MCF 10A (cell line): Measurements from ENCODE around the gene SDE2. TPM values are rescaled to one million over a fixed set of nuclear protein-coding genes. Genes with fewer than 3 reads are reported as not detected.
"Not testable (repeated sequence)": the region's sequence is repeated elsewhere in the genome, so short reads cannot be mapped to it uniquely, and the experiment has no call there.

ENCODE experiments used
- BruUV-seq: library from RNA; stranded (reverse); fragments of 400-500 nt; replicated peaks from 2 replicates; lab custom pipeline; 2021; lab: Mats Ljungman, UMichigan
- CTCF ChIA-PET: fragments of 300-600 bp; sonication (Branson Sonifier 250); formaldehyde crosslinking; extraction: SDS; loops from one replicate; lab custom pipeline; 2021; ENCODE audit warnings: antibody characterized with exemption, inconsistent platforms; lab: Yijun Ruan, JAX
- POLR2A ChIA-PET: fragments of 300-600, 350-650 bp; sonication (Branson Sonifier 250); formaldehyde crosslinking; extraction: SDS; loops from one replicate; lab custom pipeline; 2020; ENCODE audit warnings: antibody characterized with exemption, inconsistent platforms; lab: Yijun Ruan, JAX
- DNase-seq: peaks from one replicate; pipeline ENCODE4 v3.0.0-alpha.2; 2018; ENCODE audit not compliant: unreplicated experiment
- H3K27ac Mint-ChIP-seq: one replicate; pipeline ENCODE4 v1.8.0; 2022; ENCODE audit warnings: mild to moderate bottlenecking, low read depth, mixed read lengths; ENCODE audit not compliant: unreplicated experiment
- H3K27me3 Mint-ChIP-seq: one replicate; pipeline ENCODE4 v1.8.0; 2022; ENCODE audit warnings: mixed read lengths; ENCODE audit not compliant: insufficient read depth, unreplicated experiment
- H3K36me3 Mint-ChIP-seq: one replicate; pipeline ENCODE4 v1.8.0; 2022; ENCODE audit warnings: mild to moderate bottlenecking, moderate library complexity, mixed read lengths; ENCODE audit not compliant: insufficient read depth, unreplicated experiment
- H3K4me1 Mint-ChIP-seq: one replicate; pipeline ENCODE4 v1.8.0; 2022; ENCODE audit warnings: mixed read lengths; ENCODE audit not compliant: insufficient read depth, unreplicated experiment
- H3K4me3 Mint-ChIP-seq: one replicate; pipeline ENCODE4 v1.8.0; 2022; ENCODE audit warnings: mild to moderate bottlenecking, moderate library complexity, mixed read lengths; ENCODE audit not compliant: unreplicated experiment
- H3K9me3 Mint-ChIP-seq: one replicate; pipeline ENCODE4 v1.8.0; 2022; ENCODE audit warnings: mixed read lengths; ENCODE audit not compliant: unreplicated experiment
- CTCF ChIP-seq: fragments of 200-600 bp; IDR thresholded peaks from one replicate; pipeline ENCODE4 v1.8.0; 2022; ENCODE audit warnings: antibody characterized with exemption, mild to moderate bottlenecking; ENCODE audit not compliant: unreplicated experiment
- intact Hi-C: fragments of 100-400 bp; cut with micrococcal nuclease; formaldehyde crosslinking; loops from 2 replicates; pipeline ENCODE4 v1.14.1; 2022
- total RNA-seq: library from RNA; stranded (reverse); gene quantifications from 2 replicates; pipeline ENCODE4 v1.2.3, GENCODE V29; 2022

SDE2 gene
- total RNA-seq, 1 experiment from 2014 or later, result 59.3 TPM

- H3K27ac Mint-ChIP-seq, result no peak overlapping the region
- DNase-seq, result no peak
- CTCF ChIA-PET, result interaction anchor here (0.7 kb wide), 1 partner anchor 9 kb away, joined by 3 read pairs; no protein-coding TSS in a partner anchor
- no peaks in the 10 kb centered on the region for H3K9me3 Mint-ChIP-seq
- POLR2A ChIA-PET, result interaction anchor here (0.7 to 1.3 kb wide), 2 partner anchors 10 to 75 kb away, joined by 3 to 12 read pairs; partner anchors contain the start of gene SDE2
- H3K4me3 Mint-ChIP-seq, result no peak overlapping the region
- H3K4me1 Mint-ChIP-seq, result peaks cover 5% of the 10 kb centered on the region
- intact Hi-C loops, result no loop called here
- BruUV-seq, result no TSS peak
- peaks cover 27% of the 10 kb centered on the region for H3K27me3 Mint-ChIP-seq
- H3K36me3 Mint-ChIP-seq, result peaks cover 6% of the 10 kb centered on the region
- TF ChIP-seq CTCF, result no peak
Observed at GRCh38 chr1:226009650-226010044, 10.5 kb upstream of the SDE2 start.

GRCh38 chr1:226007126-226007892 lies 8.2 kb upstream of the SDE2 start:
- DNase-seq, H3K27me3 Mint-ChIP-seq, H3K9me3 Mint-ChIP-seq, H3K4me3 Mint-ChIP-seq, H3K27ac Mint-ChIP-seq, intact Hi-C loops, H3K36me3 Mint-ChIP-seq, BruUV-seq: not testable (repeated sequence)
- ChIA-PET POLR2A (interaction anchor here (0.9 to 1.2 kb wide), 2 partner anchors 13 to 55 kb away, joined by 4 to 6 read pairs; partner anchors contain the start of gene H3-3A), CTCF (interaction anchor here (0.6 to 2.1 kb wide), 6 partner anchors 14 to 1992 kb away, joined by 3 to 8 read pairs (median 3); no protein-coding TSS in a partner anchor)
- H3K4me1 Mint-ChIP-seq, result peaks cover 13% of the 10 kb centered on the region

- Mint-ChIP-seq H3K27ac (no peak overlapping the region), H3K4me3 (no peak overlapping the region), H3K4me1 (peaks cover 19% of the 10 kb centered on the region), H3K36me3 (no peaks in the 10 kb centered on the region), H3K9me3 (no peaks in the 10 kb centered on the region), H3K27me3 (peaks cover 10% of the 10 kb centered on the region)
- CTCF ChIA-PET, result interaction anchor here (0.8 to 2.1 kb wide), 4 partner anchors 13 to 532 kb away, joined by 3 to 8 read pairs (median 7); no protein-coding TSS in a partner anchor
- POLR2A ChIA-PET, result interaction anchor here (0.9 to 3.1 kb wide), 3 partner anchors 14 to 55 kb away, joined by 3 to 19 read pairs (median 4); partner anchors contain the start of gene H3-3A
- no peak for TF ChIP-seq CTCF
- no peak for DNase-seq
- intact Hi-C loops, result no loop called here
- BruUV-seq, result no TSS peak
Observed at GRCh38 chr1:226006686-226007085, 7.5 kb upstream of the SDE2 start.

- ChIA-PET CTCF (interaction anchor here (0.6 to 1.2 kb wide), 3 partner anchors 59 to 136 kb away, joined by 3 to 5 read pairs (median 3); no protein-coding TSS in a partner anchor), POLR2A (interaction anchor here (1.0 to 3.1 kb wide), 2 partner anchors 57 to 61 kb away, joined by 3 to 19 read pairs; partner anchors contain the start of gene H3-3A)
- no peak for TF ChIP-seq CTCF
- Mint-ChIP-seq H3K4me1 (peaks cover 14% of the 10 kb centered on the region), H3K9me3 (no peaks in the 10 kb centered on the region), H3K36me3 (peaks cover 3% of the 10 kb centered on the region), H3K27me3 (no peaks in the 10 kb centered on the region), H3K4me3 (no peak overlapping the region), H3K27ac (no peak overlapping the region)
- BruUV-seq, result no TSS peak
- DNase-seq, result no peak
- intact Hi-C loops, result no loop called here
Observed at GRCh38 chr1:226004396-226004795, 5.3 kb upstream of the SDE2 start.
